SKM-1 (cell line): ENCODE data around the gene ZNF337.
"Not testable (repeated sequence)": the region's sequence is repeated elsewhere in the genome, so short reads cannot be mapped to it uniquely, and the experiment has no call there.

ENCODE experiments used
- DNase-seq: peaks from one replicate; lab custom pipeline; 2025; ENCODE audit not compliant: unreplicated experiment; lab: John Stamatoyannopoulos, UW

ZNF337 gene

GRCh38 chr20:25695532-25696370, 902 bp downstream of the ZNF337 start:
- no peak for DNase-seq

GRCh38 chr20:25692499-25692898, 4.2 kb downstream of the ZNF337 start:
- DNase-seq: no peak

GRCh38 chr20:25690427-25690826, 6.2 kb downstream of the ZNF337 start:
- DNase-seq: no peak

- DNase-seq: no peak
These were observed 10.3 kb downstream of the ZNF337 start for GRCh38 chr20:25686081-25687067.

- DNase-seq: no peak
These were observed 11.2 kb downstream of the ZNF337 start for GRCh38 chr20:25685276-25686080.

GRCh38 chr20:25683826-25684225, 12.8 kb downstream of the ZNF337 start:
- DNase-seq: not testable (repeated sequence)

- no peak for DNase-seq
These were observed 13.6 kb downstream of the ZNF337 start for GRCh38 chr20:25683050-25683449.

- DNase-seq: no peak
These were observed 20.4 kb downstream of the ZNF337 start for GRCh38 chr20:25676164-25676809.

- no peak for DNase-seq
These were observed 21.5 kb downstream of the ZNF337 start for GRCh38 chr20:25675161-25675560.

- DNase-seq: no peak
These were observed 23.9 kb downstream of the ZNF337 start for GRCh38 chr20:25672659-25673235.

GRCh38 chr20:25669826-25670422, 26.7 kb downstream of the ZNF337 start:
- DNase-seq: no peak

GRCh38 chr20:25668446-25668845, 28.2 kb downstream of the ZNF337 start:
- DNase-seq: no peak

GRCh38 chr20:25659999-25660398, 36.7 kb downstream of the ZNF337 start:
- DNase-seq: no peak

- DNase-seq: no peak
These were observed 42.2 kb downstream of the ZNF337 start for GRCh38 chr20:25654487-25654886.

GRCh38 chr20:25652866-25653265, 43.8 kb downstream of the ZNF337 start:
- DNase-seq: not testable (repeated sequence)

GRCh38 chr20:25644814-25645213, 51.8 kb downstream of the ZNF337 start:
- DNase-seq: no peak

GRCh38 chr20:25643716-25644115, 52.9 kb downstream of the ZNF337 start:
- DNase-seq: no peak

GRCh38 chr20:25637247-25637646, 59.4 kb downstream of the ZNF337 start:
- DNase-seq: no peak

- no peak for DNase-seq
These were observed 63.5 kb downstream of the ZNF337 start for GRCh38 chr20:25632940-25633790.
